HG03342 (cell line): ENCODE measurements around the gene AQP11.
"Not testable (repeated sequence)": the region's sequence is repeated elsewhere in the genome, so short reads cannot be mapped to it uniquely, and the experiment has no call there.

ENCODE experiments used
- ATAC-seq: cut with Tn5 transposase; IDR thresholded peaks from one replicate; pipeline ENCODE4 v1.9.1; 2021; ENCODE audit warnings: mild to moderate bottlenecking, moderate library complexity; ENCODE audit not compliant: unreplicated experiment

Gene AQP11, protein sequence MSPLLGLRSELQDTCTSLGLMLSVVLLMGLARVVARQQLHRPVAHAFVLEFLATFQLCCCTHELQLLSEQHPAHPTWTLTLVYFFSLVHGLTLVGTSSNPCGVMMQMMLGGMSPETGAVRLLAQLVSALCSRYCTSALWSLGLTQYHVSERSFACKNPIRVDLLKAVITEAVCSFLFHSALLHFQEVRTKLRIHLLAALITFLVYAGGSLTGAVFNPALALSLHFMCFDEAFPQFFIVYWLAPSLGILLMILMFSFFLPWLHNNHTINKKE

DNA sequence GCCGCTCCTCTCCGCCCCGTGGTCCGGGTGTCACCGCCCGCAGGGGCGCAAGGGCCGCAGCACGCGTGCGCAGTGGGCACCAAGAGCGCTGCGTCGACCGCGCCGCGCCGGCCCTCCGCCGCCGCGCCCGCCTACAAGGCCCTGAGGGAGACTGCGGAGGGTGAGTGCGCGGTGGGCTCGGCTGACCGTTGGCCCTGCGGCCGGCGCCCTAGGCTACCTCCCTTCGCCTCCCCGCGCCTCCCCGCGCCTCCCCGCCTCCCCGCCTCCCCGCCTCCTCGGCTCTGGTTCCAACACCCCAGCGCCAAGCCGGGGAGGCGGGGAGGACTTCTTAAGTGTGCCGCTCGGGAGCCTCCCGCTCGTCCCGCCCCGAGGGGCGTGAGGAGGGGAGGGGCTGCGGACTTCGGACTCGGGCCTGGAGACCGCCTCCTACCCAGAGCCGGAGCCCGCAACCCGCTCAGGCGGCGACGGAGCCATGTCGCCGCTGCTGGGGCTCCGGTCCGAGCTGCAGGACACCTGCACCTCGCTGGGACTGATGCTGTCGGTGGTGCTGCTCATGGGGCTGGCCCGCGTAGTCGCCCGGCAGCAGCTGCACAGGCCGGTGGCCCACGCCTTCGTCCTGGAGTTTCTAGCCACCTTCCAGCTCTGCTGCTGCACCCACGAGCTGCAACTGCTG lies at the start of gene AQP11:
TSS of gene AQP11 (plus strand) at position 433 of the 673 bp plus-strand sequence. CDS start at position 473, 40 bp downstream.
- ATAC-seq: peak; percentile 85

DNA sequence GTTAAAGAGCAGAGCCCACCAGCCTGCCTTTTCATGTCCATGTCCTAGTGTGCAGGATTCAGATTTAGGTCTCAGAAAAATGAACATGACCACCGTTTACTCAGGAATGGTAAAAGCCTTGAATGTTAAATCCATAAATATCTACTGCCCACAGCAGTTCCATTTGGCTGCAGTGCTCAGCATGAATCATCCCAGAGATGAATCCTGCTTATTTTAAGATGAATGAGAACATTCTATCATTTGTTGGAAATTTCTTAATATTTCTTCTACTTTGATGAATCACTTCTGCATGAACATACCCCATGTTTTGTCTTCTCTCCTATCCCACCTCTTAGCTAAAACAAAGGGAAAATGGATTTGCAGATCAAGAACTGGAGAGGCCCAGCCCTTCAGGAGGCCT lies 47.5 kb upstream of the AQP11 start:
- ATAC-seq: no peak

GRCh38 chr11:77547047-77547836 lies 42.5 kb upstream of the AQP11 start:
- no peak for ATAC-seq

DNA sequence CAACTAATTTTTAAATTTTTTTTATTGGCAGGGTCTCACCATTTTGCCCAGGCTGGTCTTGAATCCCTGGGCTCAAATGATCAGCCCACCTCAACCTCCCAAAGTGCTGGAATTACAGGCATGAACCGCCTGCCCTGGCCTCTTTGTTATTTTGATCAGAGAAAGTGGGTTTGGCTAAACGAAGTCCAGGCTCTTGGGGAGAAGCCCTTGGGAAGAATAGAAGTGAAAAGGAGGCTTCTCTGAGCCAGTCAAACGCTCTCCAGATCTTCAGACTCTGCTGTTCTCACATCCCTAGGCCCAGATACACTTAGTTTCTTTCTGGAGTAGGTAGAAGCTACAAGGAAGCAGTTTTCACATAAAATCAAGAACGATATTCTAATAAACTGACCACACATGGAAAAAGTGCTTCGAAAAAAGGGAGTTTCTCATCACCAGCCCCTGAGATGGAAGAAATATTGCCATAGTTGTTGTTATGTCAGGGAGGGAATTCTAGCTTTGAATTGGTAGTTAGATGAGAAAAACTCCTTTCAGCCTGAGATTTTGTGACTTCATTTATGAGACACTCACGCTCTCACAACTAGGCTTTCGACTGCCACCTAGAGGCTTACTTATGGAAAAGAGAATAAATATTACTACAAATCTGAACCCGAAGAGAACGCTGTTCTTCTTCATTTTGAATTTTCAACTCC lies 41.7 kb upstream of the AQP11 start:
- ATAC-seq: no peak

GRCh38 chr11:77548552-77549445 lies 41.0 kb upstream of the AQP11 start:
- no peak for ATAC-seq

DNA sequence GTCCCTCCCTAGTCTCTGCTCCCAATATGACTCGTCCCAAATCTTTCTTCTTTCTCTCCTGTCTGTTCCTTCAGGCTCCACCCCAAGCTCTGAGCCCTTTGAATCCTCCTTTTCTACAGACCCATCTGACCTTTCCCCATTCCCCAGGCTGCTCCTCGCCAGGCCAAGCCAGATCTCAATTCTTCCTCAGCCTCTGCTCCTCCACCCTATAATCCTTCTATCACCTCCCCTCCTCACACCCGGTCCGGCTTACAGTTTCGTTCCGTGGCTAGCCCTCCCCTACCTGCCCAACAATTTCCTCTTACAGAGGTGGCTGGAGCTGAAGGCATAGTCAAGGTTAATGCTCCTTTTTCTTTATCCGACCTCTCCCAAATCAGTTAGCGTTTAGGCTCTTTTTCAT lies 38.3 kb upstream of the AQP11 start:
- ATAC-seq: not testable (repeated sequence)

- ATAC-seq: no peak
Measured at GRCh38 chr11:77557553-77557952, 32.2 kb upstream of the AQP11 start.

GRCh38 chr11:77558380-77558779 lies 31.4 kb upstream of the AQP11 start:
- no peak for ATAC-seq

GRCh38 chr11:77559686-77560401 lies 29.9 kb upstream of the AQP11 start:
- ATAC-seq: no peak

- ATAC-seq: no peak
Measured at GRCh38 chr11:77560605-77561004, 29.1 kb upstream of the AQP11 start.

- ATAC-seq: no peak
Measured at GRCh38 chr11:77561257-77561656, 28.5 kb upstream of the AQP11 start.

DNA sequence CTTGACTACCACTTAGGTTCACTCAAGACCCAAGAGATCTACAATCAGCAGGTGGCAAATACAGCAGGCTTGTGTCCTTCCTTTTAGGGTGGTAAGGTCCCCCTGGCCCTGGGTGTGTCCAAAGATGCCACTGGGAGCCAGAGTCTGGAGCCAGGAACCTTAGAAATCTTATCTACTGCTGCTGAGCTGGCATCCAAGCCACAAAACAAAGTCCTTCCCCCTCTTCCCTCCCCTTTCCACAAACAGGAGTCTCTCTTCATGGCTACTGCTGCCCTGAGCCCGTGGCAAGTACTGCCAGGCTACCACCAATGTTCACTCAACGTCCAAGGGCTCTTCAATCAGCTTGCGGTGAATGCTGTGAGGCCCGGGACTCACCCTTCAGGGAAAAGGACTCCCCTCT lies 21.4 kb upstream of the AQP11 start:
- ATAC-seq: no peak

- ATAC-seq: no peak
Measured at GRCh38 chr11:77568916-77569675, 20.7 kb upstream of the AQP11 start.

DNA sequence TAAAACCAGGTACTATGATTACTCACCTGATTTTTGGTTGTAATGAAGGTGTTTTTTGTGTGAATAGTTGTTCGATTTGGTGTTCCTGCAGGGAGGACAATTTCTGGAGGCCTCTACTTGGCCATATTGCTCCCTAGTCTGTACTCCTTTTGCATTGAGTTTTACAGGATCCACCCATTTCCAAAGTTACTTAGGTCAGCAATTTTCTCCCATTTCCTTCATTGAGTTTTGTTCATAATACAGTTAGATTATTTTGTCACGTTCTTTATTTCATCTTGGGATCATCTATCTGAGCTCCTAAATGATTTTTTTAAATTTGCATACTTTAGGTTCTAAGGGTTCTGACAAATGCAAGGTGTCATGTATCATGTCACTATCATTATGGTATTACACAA lies 20.1 kb upstream of the AQP11 start:
- no peak for ATAC-seq

DNA sequence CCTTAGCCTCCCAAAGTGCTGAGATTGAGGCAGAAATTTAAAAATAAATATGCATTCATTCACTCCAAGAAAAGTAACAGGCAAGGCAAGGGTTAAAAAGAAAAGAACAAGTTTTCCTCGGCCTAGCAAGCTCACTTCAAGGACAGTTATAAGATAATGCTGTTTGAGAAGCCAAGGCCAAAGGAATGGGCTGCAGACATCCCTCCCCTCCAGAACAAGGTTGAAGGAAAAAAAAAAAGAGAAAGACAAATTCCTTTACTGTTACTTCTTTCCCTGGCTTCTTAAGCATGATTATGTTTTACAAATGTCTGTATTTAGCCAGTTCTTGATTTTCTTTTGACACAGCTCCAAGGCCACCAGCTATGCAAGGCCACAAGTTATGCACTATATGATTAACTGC lies 18.9 kb upstream of the AQP11 start:
- ATAC-seq: not testable (repeated sequence)

DNA sequence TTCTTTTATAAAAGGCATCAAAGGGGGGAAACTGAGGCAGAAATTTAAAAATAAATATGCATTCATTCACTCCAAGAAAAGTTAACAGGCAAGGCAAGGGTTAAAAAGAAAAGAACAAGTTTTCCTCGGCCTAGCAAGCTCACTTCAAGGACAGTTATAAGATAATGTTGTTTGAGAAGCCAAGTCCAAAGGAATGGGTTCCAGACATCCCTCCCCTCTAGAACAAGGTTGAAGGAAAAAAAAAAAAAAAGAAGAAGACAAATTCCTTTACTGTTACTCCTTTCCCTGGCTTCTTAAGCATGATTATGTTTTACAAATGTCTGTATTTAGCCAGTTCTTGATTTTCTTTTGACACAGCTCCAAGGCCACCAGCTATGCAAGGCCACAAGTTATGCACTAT lies 14.3 kb upstream of the AQP11 start:
- ATAC-seq: not testable (repeated sequence)

GRCh38 chr11:77580712-77581337 lies 8.9 kb upstream of the AQP11 start:
- no peak for ATAC-seq

DNA sequence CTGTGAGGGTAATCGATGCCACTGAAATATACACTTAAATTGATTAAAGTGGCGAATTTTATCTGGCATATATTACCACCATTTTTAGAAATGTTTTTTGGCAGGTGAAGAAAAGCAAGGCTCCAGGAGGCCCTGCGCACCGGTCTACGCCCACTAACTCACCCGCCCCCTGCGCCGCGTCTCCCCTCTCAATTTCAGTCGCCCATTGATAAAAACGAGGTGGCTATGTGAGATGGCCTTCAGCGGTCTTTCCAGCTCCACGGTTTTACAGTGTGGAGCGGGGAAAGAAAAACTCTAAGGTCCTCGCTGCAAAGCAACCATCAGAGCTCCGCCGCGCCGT lies 602 bp upstream of the AQP11 start:
- no peak for ATAC-seq
